HL-60 (cell line): ENCODE data around the gene KRTAP10-1.

ENCODE experiments used
- DNase-seq, 2 experiments: peaks; one replicate each; pipeline ENCODE4 v3.0.0-alpha.2; 2010 to 2020; ENCODE audit warnings: low read depth in 1 of 2, low spot score in 1 of 2
- H3K27ac ChIP-seq: fragments of 250-450 bp; sonication (Bioruptor Pico); replicated peaks from 2 replicates; pipeline ENCODE4 v1.5.1; 2020; ENCODE audit warnings: mild to moderate bottlenecking, moderate library complexity
- H3K27me3 ChIP-seq: fragments of 250-450 bp; sonication (Bioruptor Pico); 2 replicates; pipeline ENCODE4 v1.5.1; 2021; ENCODE audit warnings: mild to moderate bottlenecking, moderate library complexity; ENCODE audit not compliant: insufficient read depth, poor library complexity, severe bottlenecking
- H3K4me3 ChIP-seq: replicated peaks from 2 replicates; pipeline ENCODE4 v1.5.1; 2011; ENCODE audit warnings: mild to moderate bottlenecking, control low read depth, low read length; ENCODE audit not compliant: insufficient read depth
- CTCF ChIP-seq: IDR thresholded peaks from one replicate; pipeline ENCODE4 v1.5.1; 2011; ENCODE audit warnings: low read length, control low read depth, inconsistent platforms; ENCODE audit not compliant: insufficient read depth
- GABPA ChIP-seq: IDR thresholded peaks from 2 replicates; pipeline ENCODE4 v1.6.1; 2012; ENCODE audit warnings: low read depth
- POLR2AphosphoS5 ChIP-seq: IDR thresholded peaks from 2 replicates; pipeline ENCODE4 v1.6.1; 2012; ENCODE audit warnings: low read depth
- REST ChIP-seq: IDR thresholded peaks from 2 replicates; pipeline ENCODE4 v1.6.1; 2012; ENCODE audit warnings: low read depth; ENCODE audit not compliant: insufficient replicate concordance
- SPI1 ChIP-seq: IDR thresholded peaks from 2 replicates; pipeline ENCODE4 v1.6.1; 2012; ENCODE audit warnings: low read depth, mild to moderate bottlenecking, borderline replicate concordance

The KRTAP10-1 gene

GRCh38 chr21:44530221-44530902, 9.6 kb downstream of the KRTAP10-1 start:
- Histone ChIP-seq H3K27me3 (no peaks in the 10 kb centered on the region), H3K4me3 (no peak overlapping the region), H3K27ac (no peak overlapping the region)
- TF ChIP-seq REST, result no peak
- TF ChIP-seq SPI1, result no peak
- no peak for TF ChIP-seq CTCF
- no peak for TF ChIP-seq GABPA
- TF ChIP-seq POLR2AphosphoS5, result no peak
- no peak for DNase-seq

GRCh38 chr21:44529503-44530125, 10.4 kb downstream of the KRTAP10-1 start:
- H3K4me3 ChIP-seq, result no peak overlapping the region
- no peak for DNase-seq
- TF ChIP-seq GABPA (no peak), POLR2AphosphoS5 (no peak), CTCF (no peak), REST (no peak), SPI1 (no peak)
- no peaks in the 10 kb centered on the region for H3K27me3 ChIP-seq
- no peak overlapping the region for H3K27ac ChIP-seq

- TF ChIP-seq GABPA, result no peak
- no peak for TF ChIP-seq CTCF
- no peak for TF ChIP-seq REST
- no peak for TF ChIP-seq SPI1
- TF ChIP-seq POLR2AphosphoS5, result no peak
- no peak overlapping the region for H3K27ac ChIP-seq
- H3K4me3 ChIP-seq, result no peak overlapping the region
- no peak for DNase-seq
- H3K27me3 ChIP-seq, result no peaks in the 10 kb centered on the region
Observed at GRCh38 chr21:44529011-44529421, 11.0 kb downstream of the KRTAP10-1 start.
